ENCODE data around the gene ARG1. TPM values are rescaled to one million over a fixed set of nuclear protein-coding genes. Genes with fewer than 3 reads are reported as not detected.

ARG1 gene
- total RNA-seq, 6 experiments from 2014 or later = not detected

GRCh38 chr6:131629651-131630050 is 56.6 kb downstream of the ARG1 start:
- Mint-ChIP-seq H3K36me3 (ENCODE audit: low read depth) (peaks cover 6% of the 10 kb centered on the region), H3K4me3 (no peak overlapping the region; the same call in 1 of the 2 replicates), H3K27ac (no peak overlapping the region), H3K27me3 (ENCODE audit: insufficient read depth) (peaks cover 2% of the 10 kb centered on the region; the same call in 1 of the 2 replicates), H3K9me3 (no peaks in the 10 kb centered on the region), H3K4me1 (ENCODE audit: low read depth) (peaks cover 36% of the 10 kb centered on the region)
- no peak for TF ChIP-seq CTCF (IDR thresholded peaks at IDR 0.05)
- DNase-seq = peak; percentile 53

- peaks cover 6% of the 10 kb centered on the region for H3K36me3 Mint-ChIP-seq (ENCODE audit: low read depth)
Observed at GRCh38 chr6:131631625-131632289, 58.7 kb downstream of the ARG1 start.

More at GRCh38 chr6:131631625-131632289, 58.7 kb downstream of the ARG1 start:
- Mint-ChIP-seq H3K4me1 (ENCODE audit: low read depth) (peaks cover 41% of the 10 kb centered on the region), H3K9me3 (no peaks in the 10 kb centered on the region), H3K27me3 (ENCODE audit: insufficient read depth) (peaks cover 6% of the 10 kb centered on the region), H3K4me3 (no peak overlapping the region), H3K27ac (no peak overlapping the region)
- no peak for TF ChIP-seq CTCF (IDR thresholded peaks at IDR 0.05)
- DNase-seq = no peak

Other genes starting within 250 kb of the ARG1 start
- 10 to 100 TPM; 20.5 to 27.3 (median 23.8) TPM for gene MED23, start 55.0 kb downstream of the ARG1 start, total RNA-seq (2021; fragmentation: NEBNext Ultra II Directional; extraction: Animal tissue kit (Norgen Biotek cat#: 25700))
- gene ENPP3, start 64.1 kb downstream of the ARG1 start, total RNA-seq (2021; fragmentation: NEBNext Ultra II Directional; extraction: Animal tissue kit (Norgen Biotek cat#: 25700)) = under 1 TPM in 2 of 6 experiments, not detected in 4; 0.07 to 0.12 TPM
- not detected for gene OR2A4, start 128.2 kb downstream of the ARG1 start, total RNA-seq (2021; fragmentation: NEBNext Ultra II Directional; extraction: Animal tissue kit (Norgen Biotek cat#: 25700))
- gene CTAGE9, start 137.8 kb downstream of the ARG1 start, total RNA-seq (2021; fragmentation: NEBNext Ultra II Directional; extraction: Animal tissue kit (Norgen Biotek cat#: 25700)) = not detected
- gene ENPP1, start 234.8 kb downstream of the ARG1 start, total RNA-seq (2021; fragmentation: NEBNext Ultra II Directional; extraction: Animal tissue kit (Norgen Biotek cat#: 25700)) = 10 to 100 TPM; 30.1 to 39.5 (median 36.3) TPM

All from HFFc6 (cell line).